Kidney (tissue), 14 donors: ENCODE results near the gene MYG1. TPM values are rescaled to one million over a fixed set of nuclear protein-coding genes. Genes with fewer than 3 reads are reported as not detected.
"Not testable (repeated sequence)": the region's sequence is repeated elsewhere in the genome, so short reads cannot be mapped to it uniquely, and the experiment has no call there.

Experiments used
- DNase-seq, 5 donors: peaks; one replicate each; pipeline ENCODE4 v3.0.0-alpha.2; 2013 to 2020
- FAIRE-seq: peaks from 2 replicates; lab custom pipeline; 2012; peaks lifted over from hg19 to GRCh38; lab: Jason Lieb, UNC
- H3K27ac ChIP-seq, 2 donors: one replicate each; pipeline ENCODE4 v1.7.0; 2013; ENCODE audit warnings: low read depth in 2 of 2, low read length in 2 of 2, inconsistent platforms in 1 of 2
- H3K27me3 ChIP-seq: one replicate; pipeline ENCODE4 v1.7.1; 2013; ENCODE audit warnings: low read length, inconsistent platforms; ENCODE audit not compliant: control insufficient read depth, insufficient read depth
- H3K36me3 ChIP-seq, 3 donors: one replicate each; pipeline versions ENCODE4 v1.7.0 to v1.7.1; 2013; ENCODE audit warnings: low read length in 3 of 3, control low read depth in 1 of 3, inconsistent platforms in 1 of 3; ENCODE audit not compliant: insufficient read depth in 3 of 3, control insufficient read depth in 2 of 3
- H3K4me1 ChIP-seq, 3 donors: one replicate each; pipeline versions ENCODE4 v1.7.0 to v1.7.1; 2013; ENCODE audit warnings: low read length in 3 of 3, inconsistent platforms in 1 of 3, low read depth in 1 of 3; ENCODE audit not compliant: control insufficient read depth in 2 of 3, insufficient read depth in 2 of 3
- H3K4me3 ChIP-seq, 3 donors: one replicate each; pipeline versions ENCODE4 v1.7.0 to v1.8.1; 2013; ENCODE audit warnings: low read length in 3 of 3, control low read depth in 1 of 3, inconsistent platforms in 1 of 3
- H3K9ac ChIP-seq, 3 donors: one replicate each; pipeline versions ENCODE4 v1.7.0 to v1.7.1; 2013; ENCODE audit warnings: low read length in 3 of 3, control low read depth in 1 of 3, inconsistent platforms in 1 of 3
- H3K9me3 ChIP-seq, 3 donors: one replicate each; pipeline versions ENCODE4 v1.7.0 to v1.7.1; 2013; ENCODE audit warnings: low read length in 3 of 3, control low read depth in 1 of 3, inconsistent platforms in 1 of 3; ENCODE audit not compliant: control insufficient read depth in 2 of 3, insufficient read depth in 1 of 3
- intact Hi-C: fragments of 100-400 bp; cut with DNase I; formaldehyde crosslinking; loops from one replicate; pipeline ENCODE4 v1.11.1; 2022
- polyA plus RNA-seq: library from polyadenylated mRNA; stranded (reverse); fragments of 350-450 nt; fragmentation: Illumina TruSeq; extraction: RNeasy Lipid Tissue Mini Kit (QIAGEN cat#74804); gene quantifications from one replicate; pipeline ENCODE4 v1.2.3, GENCODE V29; 2014; ENCODE audit warnings: low read depth, low replicate concordance; ENCODE audit not compliant: insufficient read depth
- total RNA-seq: library from RNA; stranded (reverse); fragmentation: NEBNext Ultra II Directional; extraction: Animal tissue kit (Norgen Biotek cat#: 25700); gene quantifications from one replicate; pipeline ENCODE4 v1.2.1, GENCODE V29; 2021
- TF ChIP-seq, protein P1 (sequence below): IDR thresholded peaks from 3 replicates; pipeline ENCODE4 v1.5.1; 2012; ENCODE audit warnings: mild to moderate bottlenecking, moderate library complexity, borderline replicate concordance; ENCODE audit not compliant: insufficient read depth; ENCODE audit errors: extremely low read depth
- donor health status: control.
- donor health status: control.
- donor health status: control.
- donor health status: control.
- donor health status: control.
- donor health status: DM: yes; HTN: yes; CAD: no.
- donor health status: Normal renal cell carcinoma (clear cell type).

MYG1 gene
- total and polyA plus RNA-seq, 2 donors from 2014 or later = 49.0 to 105 TPM

DNA sequence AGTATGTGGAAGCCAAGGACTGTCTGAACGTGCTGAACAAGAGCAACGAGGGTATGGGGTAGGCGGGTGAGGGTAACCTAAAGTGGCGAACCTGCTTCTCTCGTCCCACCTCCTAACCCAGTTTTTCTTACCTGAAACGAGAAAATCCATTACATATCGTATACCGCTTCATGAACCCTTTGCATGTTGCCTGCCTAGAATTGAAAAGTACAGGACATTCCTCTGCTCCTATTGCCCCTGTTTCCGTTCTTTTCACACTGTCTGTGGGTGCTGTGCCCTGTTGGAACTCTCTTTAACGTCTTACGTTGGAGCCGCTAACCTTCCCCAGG is 3.6 kb upstream of the MYG1 start:
- intact Hi-C loops = no loop called here
- H3K27me3 ChIP-seq = no peaks in the 10 kb centered on the region
- H3K4me1 ChIP-seq = peaks cover 2 to 29% (median 5%) of the 10 kb centered on the region in 3 donors
- TF ChIP-seq, protein P1, sequence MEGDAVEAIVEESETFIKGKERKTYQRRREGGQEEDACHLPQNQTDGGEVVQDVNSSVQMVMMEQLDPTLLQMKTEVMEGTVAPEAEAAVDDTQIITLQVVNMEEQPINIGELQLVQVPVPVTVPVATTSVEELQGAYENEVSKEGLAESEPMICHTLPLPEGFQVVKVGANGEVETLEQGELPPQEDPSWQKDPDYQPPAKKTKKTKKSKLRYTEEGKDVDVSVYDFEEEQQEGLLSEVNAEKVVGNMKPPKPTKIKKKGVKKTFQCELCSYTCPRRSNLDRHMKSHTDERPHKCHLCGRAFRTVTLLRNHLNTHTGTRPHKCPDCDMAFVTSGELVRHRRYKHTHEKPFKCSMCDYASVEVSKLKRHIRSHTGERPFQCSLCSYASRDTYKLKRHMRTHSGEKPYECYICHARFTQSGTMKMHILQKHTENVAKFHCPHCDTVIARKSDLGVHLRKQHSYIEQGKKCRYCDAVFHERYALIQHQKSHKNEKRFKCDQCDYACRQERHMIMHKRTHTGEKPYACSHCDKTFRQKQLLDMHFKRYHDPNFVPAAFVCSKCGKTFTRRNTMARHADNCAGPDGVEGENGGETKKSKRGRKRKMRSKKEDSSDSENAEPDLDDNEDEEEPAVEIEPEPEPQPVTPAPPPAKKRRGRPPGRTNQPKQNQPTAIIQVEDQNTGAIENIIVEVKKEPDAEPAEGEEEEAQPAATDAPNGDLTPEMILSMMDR = no peak
- FAIRE-seq (no peak), DNase-seq (no peak)
- peak overlapping the region; percentile 35 to 71 for H3K27ac ChIP-seq
- H3K4me3 ChIP-seq = peak overlapping the region; percentile 90 to 99 (median 93)
- H3K9ac ChIP-seq = peak overlapping the region; percentile 88 to 98 (median 96)
- H3K9me3 ChIP-seq = no peaks in the 10 kb centered on the region
- H3K36me3 ChIP-seq = peaks cover 0 to 4% (median 2%) of the 10 kb centered on the region in 3 donors

GRCh38 chr12:53297106-53297505 is 2.4 kb upstream of the MYG1 start:
- H3K27ac ChIP-seq, intact Hi-C loops, FAIRE-seq, H3K9ac ChIP-seq, DNase-seq, H3K36me3 ChIP-seq, H3K27me3 ChIP-seq, H3K4me3 ChIP-seq, H3K9me3 ChIP-seq: not testable (repeated sequence)
- H3K4me1 ChIP-seq = peaks cover 2 to 29% (median 5%) of the 10 kb centered on the region in 3 donors

GRCh38 chr12:53298164-53298563 is 1.3 kb upstream of the MYG1 start:
- Histone ChIP-seq H3K9ac (no peak overlapping the region), H3K36me3 (peaks cover 2 to 13% (median 3%) of the 10 kb centered on the region in 3 donors), H3K9me3 (no peaks in the 10 kb centered on the region), H3K27me3 (no peaks in the 10 kb centered on the region), H3K4me3 (no peak overlapping the region), H3K4me1 (peaks cover 2 to 29% (median 5%) of the 10 kb centered on the region in 3 donors), H3K27ac (no peak overlapping the region)
- TF ChIP-seq, protein P1 = no peak
- FAIRE-seq = no peak
- DNase-seq = no peak
- intact Hi-C loops = no loop called here

GRCh38 chr12:53299101-53299453 is 418 bp upstream of the MYG1 start:
- peak overlapping the region; percentile 78 to 90 (median 84) for H3K4me3 ChIP-seq
- FAIRE-seq = no peak
- DNase-seq = peak in 1 of 5 donors; percentile 37
- peak overlapping the region in 1 of 2 donors; percentile 70 for H3K27ac ChIP-seq
- TF ChIP-seq, protein P1 = no peak
- H3K27me3 ChIP-seq = no peaks in the 10 kb centered on the region
- peaks cover 2 to 16% (median 6%) of the 10 kb centered on the region in 3 donors for H3K36me3 ChIP-seq
- peaks cover 2 to 29% (median 5%) of the 10 kb centered on the region in 3 donors for H3K4me1 ChIP-seq
- H3K9ac ChIP-seq = peak overlapping the region in 1 of 3 donors; percentile 94
- H3K9me3 ChIP-seq = no peaks in the 10 kb centered on the region
- intact Hi-C loops = no loop called here
